ENCODE measurements around the gene TMEM255B. TPM values are rescaled to one million over a fixed set of nuclear protein-coding genes. Genes with fewer than 3 reads are reported as not detected.

TMEM255B gene
- total RNA-seq, 1 experiment from 2014 or later, result 26.3 TPM

GRCh38 chr13:113732961-113733950 is 25.8 kb upstream of the TMEM255B start:
- Histone ChIP-seq H3K4me1 (ENCODE audit: control insufficient read depth, insufficient read depth, low read length) (no peaks in the 10 kb centered on the region), H3K36me3 (ENCODE audit: control insufficient read depth, insufficient read depth, low read length) (no peaks in the 10 kb centered on the region), H3K9me3 (ENCODE audit: control insufficient read depth, insufficient read depth, low read depth, low read length) (no peaks in the 10 kb centered on the region), H3K27ac (ENCODE audit: low read length) (no peak overlapping the region), H3K27me3 (ENCODE audit: control insufficient read depth, insufficient read depth, low read length) (no peaks in the 10 kb centered on the region), H3K4me3 (ENCODE audit: low read depth in 2 of 2, low read length in 2 of 2) (no peak overlapping the region)
- DNase-seq (ENCODE audit: low read depth, low spot score) (no peak), ATAC-seq (no peak)
- TF ChIP-seq POLR2AphosphoS5 (IDR thresholded peaks at IDR 0.05; ENCODE audit: low read depth, low read length), result no peak
- no peak for TF ChIP-seq REST (IDR thresholded peaks at IDR 0.05; ENCODE audit: insufficient read depth in 1 of 2, low read depth in 2 of 2, low read length in 1 of 2)
- TF ChIP-seq, protein P1, sequence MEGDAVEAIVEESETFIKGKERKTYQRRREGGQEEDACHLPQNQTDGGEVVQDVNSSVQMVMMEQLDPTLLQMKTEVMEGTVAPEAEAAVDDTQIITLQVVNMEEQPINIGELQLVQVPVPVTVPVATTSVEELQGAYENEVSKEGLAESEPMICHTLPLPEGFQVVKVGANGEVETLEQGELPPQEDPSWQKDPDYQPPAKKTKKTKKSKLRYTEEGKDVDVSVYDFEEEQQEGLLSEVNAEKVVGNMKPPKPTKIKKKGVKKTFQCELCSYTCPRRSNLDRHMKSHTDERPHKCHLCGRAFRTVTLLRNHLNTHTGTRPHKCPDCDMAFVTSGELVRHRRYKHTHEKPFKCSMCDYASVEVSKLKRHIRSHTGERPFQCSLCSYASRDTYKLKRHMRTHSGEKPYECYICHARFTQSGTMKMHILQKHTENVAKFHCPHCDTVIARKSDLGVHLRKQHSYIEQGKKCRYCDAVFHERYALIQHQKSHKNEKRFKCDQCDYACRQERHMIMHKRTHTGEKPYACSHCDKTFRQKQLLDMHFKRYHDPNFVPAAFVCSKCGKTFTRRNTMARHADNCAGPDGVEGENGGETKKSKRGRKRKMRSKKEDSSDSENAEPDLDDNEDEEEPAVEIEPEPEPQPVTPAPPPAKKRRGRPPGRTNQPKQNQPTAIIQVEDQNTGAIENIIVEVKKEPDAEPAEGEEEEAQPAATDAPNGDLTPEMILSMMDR (IDR thresholded peaks at IDR 0.05), result no peak
- no peak for TF ChIP-seq SIN3A (IDR thresholded peaks at IDR 0.05; ENCODE audit: borderline replicate concordance, insufficient read depth, low read depth, low read length)
- TF ChIP-seq TCF7L2 (IDR thresholded peaks at IDR 0.05; ENCODE audit: low read depth, low read length), result no peak
- CTCF ChIA-PET, result interaction anchor here (0.6 kb wide), 1 partner anchor 8 kb away, joined by 3 read pairs; no protein-coding TSS in a partner anchor
- no TSS peak for BruUV-seq (replicated peaks)
- in situ Hi-C loops (cut with HindIII; ENCODE audit: low pct_unique_long_range_greater_than_20kb, low sequenced_read_pairs), result no loop called here
- POLR2A ChIA-PET, result no interaction called here
- intact Hi-C loops (cut with micrococcal nuclease; ENCODE audit: unreplicated experiment), result no loop called here

DNA sequence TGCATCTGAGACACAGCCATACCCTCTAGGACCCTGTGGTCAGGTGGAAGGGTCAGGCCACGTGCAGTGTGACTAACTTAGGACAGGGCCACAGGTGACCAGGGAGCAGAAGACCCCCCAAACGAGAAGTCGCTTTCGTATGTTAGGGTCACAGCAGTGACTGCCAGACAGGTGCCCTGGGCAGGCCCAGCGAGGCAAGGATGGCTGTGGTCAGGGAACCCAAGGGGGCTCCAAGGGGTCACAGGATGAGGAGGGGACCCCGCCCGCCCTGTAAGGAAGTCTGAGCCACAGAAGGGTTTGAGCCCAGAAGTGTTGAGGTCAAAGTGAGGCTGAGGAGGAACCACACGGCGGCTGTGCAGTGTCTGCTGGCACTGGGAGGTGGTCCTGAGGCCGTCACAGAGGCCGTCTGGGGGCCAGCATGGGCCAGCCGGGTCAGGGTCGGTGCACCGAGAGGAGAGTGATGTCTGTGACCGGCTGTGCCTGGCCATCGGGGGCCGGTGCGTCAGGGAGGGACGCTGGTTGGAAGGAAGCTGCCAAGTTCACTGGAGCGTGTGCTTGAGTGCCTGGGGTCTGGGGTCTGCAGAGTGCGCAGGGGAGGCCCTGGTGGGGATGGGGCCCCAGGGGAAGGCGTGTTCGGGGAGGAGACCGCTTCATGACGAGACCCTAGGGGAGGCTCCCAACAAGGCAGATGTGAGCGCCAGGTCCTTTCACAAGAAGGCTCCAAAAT is 24.8 kb upstream of the TMEM255B start:
- intact Hi-C loops (cut with micrococcal nuclease; ENCODE audit: unreplicated experiment), result no loop called here
- Histone ChIP-seq H3K4me3 (ENCODE audit: low read depth in 2 of 2, low read length in 2 of 2) (no peak overlapping the region), H3K36me3 (ENCODE audit: control insufficient read depth, insufficient read depth, low read length) (no peaks in the 10 kb centered on the region), H3K27me3 (ENCODE audit: control insufficient read depth, insufficient read depth, low read length) (no peaks in the 10 kb centered on the region), H3K27ac (ENCODE audit: low read length) (no peak overlapping the region), H3K9me3 (ENCODE audit: control insufficient read depth, insufficient read depth, low read depth, low read length) (no peaks in the 10 kb centered on the region), H3K4me1 (ENCODE audit: control insufficient read depth, insufficient read depth, low read length) (no peaks in the 10 kb centered on the region)
- no TSS peak for BruUV-seq (replicated peaks)
- ChIA-PET POLR2A (no interaction called here), CTCF (no interaction called here)
- TF ChIP-seq SIN3A (IDR thresholded peaks at IDR 0.05; ENCODE audit: borderline replicate concordance, insufficient read depth, low read depth, low read length), result no peak
- TF ChIP-seq POLR2AphosphoS5 (IDR thresholded peaks at IDR 0.05; ENCODE audit: low read depth, low read length), result no peak
- TF ChIP-seq REST (IDR thresholded peaks at IDR 0.05; ENCODE audit: insufficient read depth in 1 of 2, low read depth in 2 of 2, low read length in 1 of 2), result no peak
- TF ChIP-seq, protein P1 (IDR thresholded peaks at IDR 0.05), result no peak
- no peak for TF ChIP-seq TCF7L2 (IDR thresholded peaks at IDR 0.05; ENCODE audit: low read depth, low read length)
- DNase-seq (ENCODE audit: low read depth, low spot score) (no peak), ATAC-seq (no peak)
- in situ Hi-C loops (cut with HindIII; ENCODE audit: low pct_unique_long_range_greater_than_20kb, low sequenced_read_pairs), result no loop called here

All from Panc1 (cell line).